Neural cell (in vitro differentiated cells): ENCODE results near the gene ZNF350. TPM values are rescaled to one million over a fixed set of nuclear protein-coding genes. Genes with fewer than 3 reads are reported as not detected.

Source experiments
- H2AFZ ChIP-seq: fragments of 200-600, 300-800 bp; sonication (generic), shearing (Covaris generic); 2 replicates; pipeline ENCODE4 v1.6.0; 2014; ENCODE audit warnings: low read depth, mild to moderate bottlenecking, antibody characterized with exemption, low read length, moderate library complexity
- H3F3A ChIP-seq: fragments of 200-600 bp; shearing (Covaris generic); 2 replicates; pipeline ENCODE4 v1.6.1; 2016; ENCODE audit warnings: mild to moderate bottlenecking, moderate library complexity, mixed read lengths, antibody characterized with exemption, low read length; ENCODE audit not compliant: insufficient read depth, poor library complexity, severe bottlenecking
- H3K27ac ChIP-seq: fragments of 200-600, 300-800 bp; sonication (generic), shearing (Covaris generic); 2 replicates; pipeline ENCODE4 v1.5.1; 2014; ENCODE audit warnings: mild to moderate bottlenecking, low read length, moderate library complexity
- H3K27me3 ChIP-seq: fragments of 300-800, 200-600 bp; sonication (generic), shearing (Covaris generic); 2 replicates; pipeline ENCODE4 v1.6.0; 2014; ENCODE audit warnings: mild to moderate bottlenecking, low read depth, low read length, moderate library complexity; ENCODE audit not compliant: insufficient read depth
- H3K36me3 ChIP-seq: fragments of 300-800, 200-600 bp; sonication (generic), shearing (Covaris generic); 2 replicates; pipeline ENCODE4 v1.5.1; 2014; ENCODE audit warnings: mild to moderate bottlenecking, antibody characterized with exemption, low read length, moderate library complexity; ENCODE audit not compliant: insufficient read depth
- H3K4me2 ChIP-seq: fragments of 300-800, 200-600 bp; sonication (generic), shearing (Covaris generic); 2 replicates; pipeline ENCODE4 v1.6.0; 2014; ENCODE audit warnings: mild to moderate bottlenecking, low read length
- H3K4me3 ChIP-seq: fragments of 300-800, 200-600 bp; sonication (generic), shearing (Covaris generic); 2 replicates; pipeline ENCODE4 v1.5.1; 2014; ENCODE audit warnings: mild to moderate bottlenecking, low read length, moderate library complexity
- H3K79me2 ChIP-seq: fragments of 200-600 bp; shearing (Covaris generic); replicated peaks from 2 replicates; pipeline ENCODE4 v1.6.0; 2014; ENCODE audit warnings: mild to moderate bottlenecking, low read length, moderate library complexity; ENCODE audit not compliant: insufficient read depth
- H3K9ac ChIP-seq: fragments of 300-800, 200-600 bp; sonication (generic), shearing (Covaris generic); 2 replicates; pipeline ENCODE4 v1.6.1; 2016; ENCODE audit warnings: mild to moderate bottlenecking, low read length, mixed read lengths
- H3K9me2 ChIP-seq: fragments of 200-600 bp; shearing (Covaris generic); 2 replicates; pipeline ENCODE4 v1.6.1; 2016; ENCODE audit warnings: mild to moderate bottlenecking, low read length, mixed read lengths; ENCODE audit not compliant: insufficient read depth
- H3K9me3 ChIP-seq: fragments of 200-600, 300-800 bp; sonication (generic), shearing (Covaris generic); 2 replicates; pipeline ENCODE4 v1.6.1; 2016; ENCODE audit warnings: mild to moderate bottlenecking, mixed run types, low read length, moderate library complexity, mixed read lengths
- H4K20me1 ChIP-seq: fragments of 200-600 bp; shearing (Covaris generic); 2 replicates; pipeline ENCODE4 v1.6.1; 2016; ENCODE audit warnings: mild to moderate bottlenecking, mixed run types; ENCODE audit not compliant: insufficient read depth
- EP300 ChIP-seq: fragments of 450-650 bp; conservative IDR thresholded peaks from 2 replicates; pipeline ENCODE4 v1.6.1; 2014; ENCODE audit warnings: antibody characterized with exemption, mild to moderate bottlenecking, moderate library complexity; ENCODE audit not compliant: poor library complexity, severe bottlenecking
- EZH2 ChIP-seq: fragments of 200-600, 300-800 bp; shearing (Covaris generic), sonication (generic); IDR thresholded peaks from 2 replicates; pipeline ENCODE4 v1.6.1; 2014; ENCODE audit warnings: antibody characterized with exemption, low read length, borderline replicate concordance, mild to moderate bottlenecking; ENCODE audit not compliant: insufficient read depth, poor library complexity, severe bottlenecking
- MXI1 ChIP-seq: fragments of 450-650 bp; conservative IDR thresholded peaks from 2 replicates; pipeline ENCODE4 v1.6.1; 2014; ENCODE audit warnings: antibody characterized with exemption, mild to moderate bottlenecking; ENCODE audit not compliant: poor library complexity, severe bottlenecking
- POLR2AphosphoS5 ChIP-seq: IDR thresholded peaks from 2 replicates; pipeline ENCODE4 v1.6.1; 2012
- RAD21 ChIP-seq: fragments of 450-650 bp; conservative IDR thresholded peaks from 2 replicates; pipeline ENCODE4 v1.6.1; 2014; ENCODE audit warnings: antibody characterized with exemption, mild to moderate bottlenecking, moderate library complexity
- SMC3 ChIP-seq: fragments of 450-650 bp; conservative IDR thresholded peaks from 2 replicates; pipeline ENCODE4 v1.6.1; 2014; ENCODE audit warnings: antibody characterized with exemption, mild to moderate bottlenecking, moderate library complexity; ENCODE audit not compliant: poor library complexity
- TAF1 ChIP-seq: IDR thresholded peaks from 2 replicates; pipeline ENCODE4 v1.6.1; 2012; ENCODE audit warnings: low read depth
- polyA plus RNA-seq: library from polyadenylated mRNA; depleted of rRNA; stranded (reverse); fragments of >200 nt; gene quantifications from 2 replicates; pipeline ENCODE4 v1.2.3, GENCODE V29; 2014
- TF ChIP-seq, protein P1 (sequence below): fragments of 450-650 bp; IDR thresholded peaks from 2 replicates; pipeline ENCODE4 v1.5.1; 2014; ENCODE audit warnings: antibody characterized with exemption, mild to moderate bottlenecking, moderate library complexity; ENCODE audit not compliant: poor library complexity, severe bottlenecking
- TF ChIP-seq, protein P2 (sequence below): IDR thresholded peaks from 2 replicates; pipeline ENCODE4 v1.6.1; 2012; ENCODE audit warnings: borderline replicate concordance

ZNF350 gene
- polyA plus RNA-seq, 1 donor from 2014 or later = 7.9 TPM

DNA sequence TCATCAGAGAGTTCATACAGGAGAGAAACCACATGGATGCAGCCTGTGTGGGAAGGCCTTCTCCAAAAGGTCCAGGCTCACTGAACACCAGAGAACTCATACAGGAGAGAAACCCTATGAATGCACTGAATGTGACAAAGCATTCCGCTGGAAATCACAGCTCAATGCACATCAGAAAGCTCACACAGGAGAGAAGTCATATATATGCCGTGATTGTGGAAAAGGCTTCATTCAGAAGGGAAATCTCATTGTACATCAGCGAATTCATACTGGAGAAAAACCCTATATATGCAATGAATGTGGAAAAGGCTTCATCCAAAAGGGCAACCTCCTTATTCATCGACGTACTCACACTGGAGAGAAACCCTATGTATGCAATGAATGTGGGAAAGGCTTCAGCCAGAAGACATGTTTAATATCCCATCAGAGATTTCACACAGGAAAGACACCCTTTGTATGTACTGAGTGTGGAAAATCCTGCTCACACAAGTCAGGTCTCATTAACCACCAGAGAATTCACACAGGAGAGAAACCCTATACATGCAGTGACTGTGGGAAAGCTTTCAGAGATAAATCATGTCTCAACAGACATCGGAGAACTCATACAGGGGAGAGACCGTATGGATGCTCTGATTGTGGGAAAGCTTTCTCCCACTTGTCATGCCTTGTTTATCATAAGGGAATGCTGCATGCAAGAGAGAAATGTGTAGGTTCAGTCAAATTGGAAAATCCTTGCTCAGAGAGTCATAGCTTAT is 41.7 kb downstream of the ZNF350 start:
- no peak for TF ChIP-seq SMC3
- no peak for TF ChIP-seq POLR2AphosphoS5
- TF ChIP-seq EP300 = no peak
- no peak for TF ChIP-seq MXI1
- TF ChIP-seq, protein P1, sequence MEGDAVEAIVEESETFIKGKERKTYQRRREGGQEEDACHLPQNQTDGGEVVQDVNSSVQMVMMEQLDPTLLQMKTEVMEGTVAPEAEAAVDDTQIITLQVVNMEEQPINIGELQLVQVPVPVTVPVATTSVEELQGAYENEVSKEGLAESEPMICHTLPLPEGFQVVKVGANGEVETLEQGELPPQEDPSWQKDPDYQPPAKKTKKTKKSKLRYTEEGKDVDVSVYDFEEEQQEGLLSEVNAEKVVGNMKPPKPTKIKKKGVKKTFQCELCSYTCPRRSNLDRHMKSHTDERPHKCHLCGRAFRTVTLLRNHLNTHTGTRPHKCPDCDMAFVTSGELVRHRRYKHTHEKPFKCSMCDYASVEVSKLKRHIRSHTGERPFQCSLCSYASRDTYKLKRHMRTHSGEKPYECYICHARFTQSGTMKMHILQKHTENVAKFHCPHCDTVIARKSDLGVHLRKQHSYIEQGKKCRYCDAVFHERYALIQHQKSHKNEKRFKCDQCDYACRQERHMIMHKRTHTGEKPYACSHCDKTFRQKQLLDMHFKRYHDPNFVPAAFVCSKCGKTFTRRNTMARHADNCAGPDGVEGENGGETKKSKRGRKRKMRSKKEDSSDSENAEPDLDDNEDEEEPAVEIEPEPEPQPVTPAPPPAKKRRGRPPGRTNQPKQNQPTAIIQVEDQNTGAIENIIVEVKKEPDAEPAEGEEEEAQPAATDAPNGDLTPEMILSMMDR = no peak
- TF ChIP-seq, protein P2, sequence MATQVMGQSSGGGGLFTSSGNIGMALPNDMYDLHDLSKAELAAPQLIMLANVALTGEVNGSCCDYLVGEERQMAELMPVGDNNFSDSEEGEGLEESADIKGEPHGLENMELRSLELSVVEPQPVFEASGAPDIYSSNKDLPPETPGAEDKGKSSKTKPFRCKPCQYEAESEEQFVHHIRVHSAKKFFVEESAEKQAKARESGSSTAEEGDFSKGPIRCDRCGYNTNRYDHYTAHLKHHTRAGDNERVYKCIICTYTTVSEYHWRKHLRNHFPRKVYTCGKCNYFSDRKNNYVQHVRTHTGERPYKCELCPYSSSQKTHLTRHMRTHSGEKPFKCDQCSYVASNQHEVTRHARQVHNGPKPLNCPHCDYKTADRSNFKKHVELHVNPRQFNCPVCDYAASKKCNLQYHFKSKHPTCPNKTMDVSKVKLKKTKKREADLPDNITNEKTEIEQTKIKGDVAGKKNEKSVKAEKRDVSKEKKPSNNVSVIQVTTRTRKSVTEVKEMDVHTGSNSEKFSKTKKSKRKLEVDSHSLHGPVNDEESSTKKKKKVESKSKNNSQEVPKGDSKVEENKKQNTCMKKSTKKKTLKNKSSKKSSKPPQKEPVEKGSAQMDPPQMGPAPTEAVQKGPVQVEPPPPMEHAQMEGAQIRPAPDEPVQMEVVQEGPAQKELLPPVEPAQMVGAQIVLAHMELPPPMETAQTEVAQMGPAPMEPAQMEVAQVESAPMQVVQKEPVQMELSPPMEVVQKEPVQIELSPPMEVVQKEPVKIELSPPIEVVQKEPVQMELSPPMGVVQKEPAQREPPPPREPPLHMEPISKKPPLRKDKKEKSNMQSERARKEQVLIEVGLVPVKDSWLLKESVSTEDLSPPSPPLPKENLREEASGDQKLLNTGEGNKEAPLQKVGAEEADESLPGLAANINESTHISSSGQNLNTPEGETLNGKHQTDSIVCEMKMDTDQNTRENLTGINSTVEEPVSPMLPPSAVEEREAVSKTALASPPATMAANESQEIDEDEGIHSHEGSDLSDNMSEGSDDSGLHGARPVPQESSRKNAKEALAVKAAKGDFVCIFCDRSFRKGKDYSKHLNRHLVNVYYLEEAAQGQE = no peak
- TF ChIP-seq TAF1 = no peak
- no peak for TF ChIP-seq RAD21
- TF ChIP-seq EZH2 = no peak
- no peak overlapping the region for H3K27ac ChIP-seq
- no peak overlapping the region for H3K9ac ChIP-seq
- no peaks in the 10 kb centered on the region for H3K9me2 ChIP-seq
- no peak overlapping the region for H3K4me3 ChIP-seq
- no peaks in the 10 kb centered on the region for H3F3A ChIP-seq
- H3K27me3 ChIP-seq = no peaks in the 10 kb centered on the region
- no peaks in the 10 kb centered on the region for H4K20me1 ChIP-seq
- peaks cover 48% of the 10 kb centered on the region for H3K36me3 ChIP-seq
- peaks cover 19% of the 10 kb centered on the region for H3K9me3 ChIP-seq
- H3K4me2 ChIP-seq = no peak overlapping the region
- no peak overlapping the region for H2AFZ ChIP-seq
- no peaks in the 10 kb centered on the region for H3K79me2 ChIP-seq

DNA sequence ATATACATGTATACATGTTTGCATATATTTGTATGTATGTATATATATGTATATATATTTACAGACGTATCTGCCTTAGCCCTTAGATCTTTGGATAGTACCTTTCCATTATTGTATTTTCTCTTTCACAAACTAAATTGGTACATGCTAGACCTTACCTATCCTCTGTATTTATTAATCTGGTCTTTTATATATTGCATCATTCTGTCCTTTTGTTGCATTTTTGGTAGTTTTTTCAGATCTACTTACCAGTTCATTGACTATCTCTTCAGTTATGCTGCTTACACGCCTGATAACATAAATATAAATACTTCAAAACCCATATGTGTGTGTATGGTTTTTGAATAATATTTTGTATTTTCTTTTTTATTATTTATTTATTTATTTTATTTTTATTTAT is 47.7 kb downstream of the ZNF350 start:
- Histone ChIP-seq H3F3A (no peaks in the 10 kb centered on the region), H3K4me2 (no peak overlapping the region), H3K36me3 (peaks cover 35% of the 10 kb centered on the region), H3K27me3 (no peaks in the 10 kb centered on the region), H3K79me2 (no peaks in the 10 kb centered on the region), H3K9me3 (peaks cover 3% of the 10 kb centered on the region), H3K9me2 (no peaks in the 10 kb centered on the region), H2AFZ (no peak overlapping the region), H3K4me3 (no peak overlapping the region), H3K9ac (no peak overlapping the region), H3K27ac (no peak overlapping the region), H4K20me1 (no peaks in the 10 kb centered on the region)
- TF ChIP-seq POLR2AphosphoS5 (no peak), EZH2 (no peak), RAD21 (no peak), MXI1 (no peak), TAF1 (no peak), EP300 (no peak), SMC3 (no peak)
- TF ChIP-seq, protein P1 = no peak
- TF ChIP-seq, protein P2 = no peak
